Measurements from ENCODE around the gene LMTK3.

The LMTK3 gene

GRCh38 chr19:48480558-48481500 lies 30.8 kb downstream of the LMTK3 start:
- DNase-seq (ENCODE audit: extremely low read depth, low read depth), result no peak

GRCh38 chr19:48480183-48480557 lies 31.5 kb downstream of the LMTK3 start:
- DNase-seq (ENCODE audit: extremely low read depth, low read depth), result no peak
- TF ChIP-seq CTCF (IDR thresholded peaks at IDR 0.05; ENCODE audit: low read depth, low read length), result no peak

More at GRCh38 chr19:48480558-48481500, 30.8 kb downstream of the LMTK3 start:
- TF ChIP-seq CTCF (IDR thresholded peaks at IDR 0.05; ENCODE audit: low read depth, low read length), result no peak

GRCh38 chr19:48479686-48480085 lies 31.9 kb downstream of the LMTK3 start:
- DNase-seq (ENCODE audit: extremely low read depth, low read depth), result no peak

GRCh38 chr19:48478339-48479256 lies 33.0 kb downstream of the LMTK3 start:
- no peak for TF ChIP-seq CTCF (IDR thresholded peaks at IDR 0.05; ENCODE audit: low read depth, low read length)
- DNase-seq (ENCODE audit: extremely low read depth, low read depth), result no peak

More at GRCh38 chr19:48479686-48480085, 31.9 kb downstream of the LMTK3 start:
- TF ChIP-seq CTCF (IDR thresholded peaks at IDR 0.05; ENCODE audit: low read depth, low read length), result no peak

- no peak for TF ChIP-seq CTCF (IDR thresholded peaks at IDR 0.05; ENCODE audit: low read depth, low read length)
- no peak for DNase-seq (ENCODE audit: extremely low read depth, low read depth)
These were observed 33.8 kb downstream of the LMTK3 start for GRCh38 chr19:48477698-48478338.

GRCh38 chr19:48477067-48477685 lies 34.5 kb downstream of the LMTK3 start:
- TF ChIP-seq CTCF (IDR thresholded peaks at IDR 0.05; ENCODE audit: low read depth, low read length), result no peak
- no peak for DNase-seq (ENCODE audit: extremely low read depth, low read depth)

Measured in AG09319 (cell line).